ENCODE results near the gene IFNGR2.
"Not testable (repeated sequence)": the region's sequence is repeated elsewhere in the genome, so short reads cannot be mapped to it uniquely, and the experiment has no call there.

GRCh38 chr21:33469183-33469582 lies 66.0 kb downstream of the IFNGR2 start:
- TF ChIP-seq CTCF, POLR2AphosphoS5 (IDR thresholded peaks at IDR 0.05): not testable (repeated sequence)
